Common myeloid progenitor, CD34-positive (primary cell): Measurements from ENCODE around the gene SERPINA12.
"Not testable (repeated sequence)": the region's sequence is repeated elsewhere in the genome, so short reads cannot be mapped to it uniquely, and the experiment has no call there.

Experiments
- CTCF ChIA-PET: fragments of 350-600 bp; sonication (Branson Sonifier 250); formaldehyde crosslinking; loops from one replicate; lab custom pipeline; 2021; ENCODE audit warnings: antibody characterized with exemption; lab: Charles Lee
- POLR2A ChIA-PET: fragments of 350-600 bp; sonication (Branson Sonifier 250); formaldehyde crosslinking; loops from one replicate; lab custom pipeline; 2021; ENCODE audit warnings: antibody characterized with exemption; lab: Charles Lee
- DNase-seq, 3 donors: peaks; one replicate each; pipeline versions ENCODE4 v3.0.0 to v3.0.0-alpha.2; 2013
- H3K27ac ChIP-seq, 2 experiments: 1 replicate in 1 of 2; 2 replicates in 1 of 2; pipeline ENCODE4 v1.7.0; 2013; ENCODE audit warnings: inconsistent platforms in 2 of 2, low read length in 2 of 2, mild to moderate bottlenecking in 2 of 2, low read depth in 1 of 2, moderate library complexity in 1 of 2; ENCODE audit not compliant: severe bottlenecking in 2 of 2, insufficient read depth in 1 of 2, poor library complexity in 1 of 2
- H3K27me3 ChIP-seq, 5 experiments: replicated peaks in 2 of 5; 1 replicate in 3 of 5; 2 replicates in 2 of 5; pipeline versions ENCODE4 v1.6.1 to v1.7.0; 2013; ENCODE audit warnings: low read length in 4 of 5, mild to moderate bottlenecking in 2 of 5, moderate library complexity in 2 of 5, inconsistent platforms in 1 of 5; ENCODE audit not compliant: insufficient read depth in 5 of 5, control insufficient read depth in 4 of 5
- H3K36me3 ChIP-seq, 4 experiments: 1 replicate in 2 of 4; 2 replicates in 2 of 4; pipeline versions ENCODE4 v1.6.1 to v1.7.0; 2013; ENCODE audit warnings: low read length in 3 of 4, control low read depth in 1 of 4, mild to moderate bottlenecking in 1 of 4; ENCODE audit not compliant: control insufficient read depth in 4 of 4, insufficient read depth in 4 of 4
- H3K4me1 ChIP-seq, 4 experiments: 1 replicate in 3 of 4; 2 replicates in 1 of 4; pipeline versions ENCODE4 v1.6.1 to v1.7.1; 2013; ENCODE audit warnings: low read length in 3 of 4, mild to moderate bottlenecking in 3 of 4, control low read depth in 1 of 4, inconsistent platforms in 1 of 4, moderate library complexity in 1 of 4; ENCODE audit not compliant: control insufficient read depth in 4 of 4, insufficient read depth in 4 of 4; ENCODE audit errors: control extremely low read depth in 1 of 4
- H3K4me3 ChIP-seq, 7 experiments: 1 replicate in 4 of 7; 2 replicates in 3 of 7; pipeline versions ENCODE4 v1.5.1 to v1.7.0; 2013; ENCODE audit warnings: mild to moderate bottlenecking in 7 of 7, low read length in 6 of 7, moderate library complexity in 6 of 7, inconsistent platforms in 2 of 7, low read depth in 2 of 7, control low read depth in 1 of 7; ENCODE audit not compliant: insufficient read depth in 4 of 7, control insufficient read depth in 1 of 7; ENCODE audit errors: extremely low read depth in 1 of 7
- H3K9me3 ChIP-seq, 5 experiments: 1 replicate in 4 of 5; 2 replicates in 1 of 5; pipeline versions ENCODE4 v1.6.1 to v1.7.1; 2013; ENCODE audit warnings: low read length in 4 of 5, mild to moderate bottlenecking in 2 of 5, inconsistent platforms in 1 of 5, low read depth in 1 of 5, moderate library complexity in 1 of 5; ENCODE audit not compliant: control insufficient read depth in 4 of 5, insufficient read depth in 2 of 5; ENCODE audit errors: control extremely low read depth in 1 of 5
- WGBS: methylation state at CpG from one replicate; pipeline ENCODE4 v1.1.5; 2013; ENCODE audit not compliant: insufficient coverage; 5-methylcytosine and 5-hydroxymethylcytosine counted together

The SERPINA12 gene

DNA sequence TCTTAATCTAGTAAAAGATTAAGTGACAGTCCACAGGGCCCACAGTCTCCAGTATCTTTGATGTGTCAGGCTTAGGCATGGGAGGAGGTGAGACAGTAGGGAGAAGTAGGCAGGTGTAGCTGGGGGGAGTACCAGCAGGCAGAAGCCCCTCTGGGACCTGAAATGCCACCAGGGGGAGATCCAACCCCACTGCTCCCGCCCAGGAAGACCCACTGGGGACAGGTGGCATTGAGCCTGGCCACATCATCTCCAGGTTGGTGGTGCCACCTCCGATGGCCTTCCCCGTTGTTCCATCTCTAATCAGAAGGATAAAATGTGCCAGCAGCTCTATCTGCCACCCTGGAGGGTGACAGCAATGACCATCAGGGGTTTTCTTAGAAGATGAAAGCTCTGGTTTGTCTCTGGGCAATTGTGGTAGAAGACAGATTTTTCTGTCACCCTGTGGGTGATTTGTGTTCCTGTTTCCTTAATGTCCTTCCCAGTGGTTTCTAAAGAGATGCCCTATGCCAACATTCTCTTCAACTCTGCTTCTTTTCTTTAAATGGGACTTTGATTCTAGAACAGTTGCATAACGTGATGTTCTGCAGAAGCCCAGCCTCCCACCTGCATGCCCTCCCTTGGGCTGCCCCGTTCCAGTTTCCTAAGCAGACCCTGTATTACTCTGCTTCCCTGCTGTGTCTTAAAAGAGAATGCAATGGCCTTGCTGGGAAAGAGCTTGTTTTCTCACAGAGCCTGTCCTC lies 12.3 kb upstream of the SERPINA12 start:
- 66% methylated on average over 5 of the region's 5 CpGs for WGBS
- peaks cover 0 to 16% (median 3%) of the 10 kb centered on the region in 5 experiments for H3K27me3 ChIP-seq

DNA sequence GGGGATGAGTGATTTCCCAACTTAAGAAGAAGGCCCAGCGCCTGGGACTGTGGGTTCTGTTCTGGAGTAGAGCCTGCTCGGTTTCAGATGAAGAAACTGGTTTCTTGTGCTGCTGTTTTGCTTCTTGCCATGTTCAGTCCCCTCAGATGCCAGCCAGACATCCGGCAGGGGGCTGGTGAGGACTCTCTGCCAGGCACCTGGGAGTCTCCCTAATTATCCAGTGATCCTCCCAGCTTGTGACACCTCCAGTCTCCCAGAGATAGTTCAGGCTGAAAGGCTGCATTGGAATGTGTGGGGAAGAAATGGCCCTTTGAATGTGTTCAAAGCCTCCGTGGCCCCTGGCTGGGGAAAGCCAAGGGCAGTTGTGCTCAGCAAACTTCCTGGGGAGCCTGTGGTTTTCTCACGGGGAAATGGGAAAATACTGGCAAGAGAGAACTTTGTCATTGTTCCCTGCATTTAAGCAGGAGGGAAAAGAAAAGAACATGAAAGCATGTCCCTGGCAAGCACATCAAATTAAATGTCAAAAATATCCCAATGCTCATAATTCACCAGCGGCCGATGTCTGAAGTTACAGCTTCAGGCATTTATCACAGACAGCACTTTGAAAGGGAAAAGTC lies 8.5 kb upstream of the SERPINA12 start:
- 51% methylated on average over 5 of the region's 7 CpGs for WGBS
- ChIA-PET CTCF (no interaction called here), POLR2A (no interaction called here)
- no peaks in the 10 kb centered on the region for H3K9me3 ChIP-seq
- H3K4me1 ChIP-seq: no peaks in the 10 kb centered on the region
- DNase-seq: no peak
- H3K4me3 ChIP-seq: no peak overlapping the region
- no peaks in the 10 kb centered on the region for H3K36me3 ChIP-seq
- peaks cover 0 to 15% (median 2%) of the 10 kb centered on the region in 5 experiments for H3K27me3 ChIP-seq
- H3K27ac ChIP-seq: no peak overlapping the region

More for the DNA sequence above, 12.3 kb upstream of the SERPINA12 start:
- no peak for DNase-seq
- no peaks in the 10 kb centered on the region for H3K4me1 ChIP-seq
- CTCF ChIA-PET: no interaction called here
- H3K36me3 ChIP-seq: no peaks in the 10 kb centered on the region
- H3K9me3 ChIP-seq: peaks cover 0 to 3% (median 0%) of the 10 kb centered on the region in 5 experiments
- no peak overlapping the region for H3K4me3 ChIP-seq
- H3K27ac ChIP-seq: no peak overlapping the region
- POLR2A ChIA-PET: no interaction called here

DNA sequence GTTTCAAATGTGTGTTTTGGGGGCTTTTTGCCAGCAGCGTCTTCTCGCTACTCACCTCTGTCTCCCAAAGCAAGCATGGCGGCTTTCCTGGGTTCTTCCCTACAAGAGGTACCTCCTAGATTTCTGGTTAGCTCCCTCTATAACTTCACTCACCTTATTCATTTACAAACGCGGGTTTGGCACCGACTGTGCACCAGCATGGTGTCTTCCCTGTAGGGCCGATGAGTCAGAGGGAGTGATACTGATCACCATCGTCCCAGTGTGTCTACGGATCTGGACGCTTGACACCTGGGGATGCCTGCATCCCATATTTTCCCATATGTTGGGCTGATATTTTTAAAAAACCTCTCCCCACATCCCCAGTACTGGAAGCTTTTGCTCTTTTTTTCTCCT lies 8.0 kb upstream of the SERPINA12 start:
- Histone ChIP-seq H3K4me3 (no peak overlapping the region), H3K36me3 (no peaks in the 10 kb centered on the region), H3K4me1 (no peaks in the 10 kb centered on the region), H3K9me3 (no peaks in the 10 kb centered on the region), H3K27ac (no peak overlapping the region), H3K27me3 (peaks cover 0 to 15% (median 2%) of the 10 kb centered on the region in 5 experiments)
- CTCF ChIA-PET: no interaction called here
- no peak for DNase-seq
- POLR2A ChIA-PET: no interaction called here
- WGBS: 71% methylated on average over 10 of the region's 10 CpGs

DNA sequence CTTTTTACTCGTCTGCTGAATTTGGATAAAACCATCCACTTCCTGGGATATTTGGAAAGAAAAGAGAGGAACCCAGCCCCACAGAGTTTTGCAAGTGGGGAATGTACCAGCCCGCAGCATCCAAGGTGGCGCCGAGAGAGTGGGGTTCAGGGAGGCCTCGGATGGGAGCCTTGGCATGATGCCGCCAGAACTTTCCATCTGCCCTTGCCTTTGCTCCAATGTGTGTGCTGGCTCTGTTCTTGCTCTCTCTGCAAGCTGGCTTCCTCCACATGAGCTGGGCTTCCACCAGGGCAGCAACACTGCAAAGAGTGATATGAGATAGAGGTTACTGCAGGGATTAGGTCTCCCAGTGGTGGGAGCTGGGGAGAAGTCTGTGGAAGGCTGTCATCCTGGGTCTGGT lies 6.6 kb upstream of the SERPINA12 start:
- POLR2A ChIA-PET: no interaction called here
- no peak for DNase-seq
- Histone ChIP-seq H3K27ac (no peak overlapping the region), H3K4me3 (no peak overlapping the region), H3K4me1 (no peaks in the 10 kb centered on the region), H3K36me3 (no peaks in the 10 kb centered on the region), H3K27me3 (peaks cover 0 to 15% (median 2%) of the 10 kb centered on the region in 5 experiments), H3K9me3 (no peaks in the 10 kb centered on the region)
- WGBS: 100% methylated on average over 6 of the region's 6 CpGs
- CTCF ChIA-PET: interaction anchor here (0.6 kb wide), 1 partner anchor 30 kb away, joined by 3 read pairs; no protein-coding TSS in a partner anchor

DNA sequence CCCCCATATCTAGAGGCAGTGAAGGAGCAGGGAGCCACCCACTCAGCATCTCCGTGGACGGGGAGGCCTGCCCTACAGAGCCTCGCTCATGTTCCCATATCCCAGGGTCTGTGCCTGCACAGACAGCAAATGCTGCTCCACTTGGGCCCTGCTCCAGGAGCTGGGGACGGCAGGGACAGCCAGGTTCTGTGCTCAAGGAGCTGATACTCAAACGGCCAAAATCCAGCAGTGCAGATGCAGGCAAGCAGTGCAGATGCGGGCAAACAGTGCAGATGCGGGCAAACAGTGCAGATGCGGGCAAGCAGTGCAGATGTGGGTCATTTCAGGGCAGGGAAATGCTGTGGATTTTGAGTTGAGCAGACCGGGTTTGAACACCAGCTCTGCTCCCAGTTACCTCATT lies 6.2 kb upstream of the SERPINA12 start:
- CTCF ChIA-PET: interaction anchor here (0.6 kb wide), 1 partner anchor 29 kb away, joined by 3 read pairs; no protein-coding TSS in a partner anchor
- DNase-seq: no peak
- no peaks in the 10 kb centered on the region for H3K36me3 ChIP-seq
- 94% methylated on average over 9 of the region's 9 CpGs for WGBS
- H3K27ac ChIP-seq: no peak overlapping the region
- H3K4me3 ChIP-seq: no peak overlapping the region
- H3K4me1 ChIP-seq: no peaks in the 10 kb centered on the region
- POLR2A ChIA-PET: no interaction called here
- H3K27me3 ChIP-seq: peaks cover 0 to 15% (median 2%) of the 10 kb centered on the region in 5 experiments
- no peaks in the 10 kb centered on the region for H3K9me3 ChIP-seq

DNA sequence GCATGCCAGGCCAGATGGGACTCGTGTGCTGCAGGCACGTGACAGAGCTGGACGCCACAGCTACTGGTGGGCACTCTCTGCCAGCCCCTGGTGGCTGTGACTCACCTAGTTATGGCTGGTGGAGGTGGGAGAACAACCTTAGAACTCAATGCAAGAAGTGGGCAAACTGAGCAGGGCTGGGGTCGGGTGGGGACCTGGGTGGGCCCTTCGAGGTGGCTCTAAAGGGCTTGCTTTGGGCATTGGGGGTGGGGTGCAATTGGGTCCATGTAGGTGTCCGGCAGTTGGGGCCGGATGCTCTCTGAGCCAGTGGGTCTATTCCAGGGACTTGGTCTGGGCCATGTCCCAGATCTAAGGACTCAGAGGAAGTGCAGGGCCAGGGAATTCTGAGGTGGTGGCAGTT lies 5.1 kb upstream of the SERPINA12 start:
- H3K4me3 ChIP-seq: no peak overlapping the region
- no peaks in the 10 kb centered on the region for H3K9me3 ChIP-seq
- ChIA-PET POLR2A (no interaction called here), CTCF (no interaction called here)
- H3K4me1 ChIP-seq: no peaks in the 10 kb centered on the region
- no peak overlapping the region for H3K27ac ChIP-seq
- DNase-seq: no peak
- peaks cover 0 to 15% (median 2%) of the 10 kb centered on the region in 5 experiments for H3K27me3 ChIP-seq
- 81% methylated on average over 7 of the region's 7 CpGs for WGBS
- H3K36me3 ChIP-seq: no peaks in the 10 kb centered on the region

DNA sequence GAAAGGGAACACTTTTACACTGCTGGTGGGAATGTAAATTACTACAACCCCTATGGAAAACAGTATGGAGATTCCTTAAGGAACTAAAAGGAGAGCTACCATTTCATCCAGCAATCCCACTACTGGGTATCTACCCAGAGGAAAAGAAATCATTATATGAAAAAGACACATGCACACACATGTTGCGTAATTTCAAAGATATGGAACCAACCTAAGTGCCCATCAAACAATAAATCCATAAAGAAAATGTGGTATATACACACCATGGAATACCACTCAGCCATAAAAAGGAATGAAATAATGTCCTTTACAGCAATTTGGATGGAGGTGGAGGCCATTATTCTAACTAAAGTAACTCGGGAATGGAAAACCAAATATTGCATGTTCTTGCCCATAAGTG lies 1.2 kb upstream of the SERPINA12 start:
- H3K4me1 ChIP-seq, DNase-seq, H3K4me3 ChIP-seq, CTCF ChIA-PET, POLR2A ChIA-PET, H3K9me3 ChIP-seq, H3K27ac ChIP-seq, H3K27me3 ChIP-seq, H3K36me3 ChIP-seq: not testable (repeated sequence)
- WGBS: 100% methylated on average over 1 of the region's 2 CpGs
